Activated CD4-positive, alpha-beta T cell treated with anti-CD3 and anti-CD28 coated beads, Interleukin-2, amount 50 U/mL, for 4 hours (primary cell): Measurements from ENCODE around the gene MEN1.

Source experiments
- DNase-seq, 2 experiments: peaks; one replicate each; pipeline ENCODE4 v3.0.0-alpha.2; 2020

The MEN1 gene

DNA sequence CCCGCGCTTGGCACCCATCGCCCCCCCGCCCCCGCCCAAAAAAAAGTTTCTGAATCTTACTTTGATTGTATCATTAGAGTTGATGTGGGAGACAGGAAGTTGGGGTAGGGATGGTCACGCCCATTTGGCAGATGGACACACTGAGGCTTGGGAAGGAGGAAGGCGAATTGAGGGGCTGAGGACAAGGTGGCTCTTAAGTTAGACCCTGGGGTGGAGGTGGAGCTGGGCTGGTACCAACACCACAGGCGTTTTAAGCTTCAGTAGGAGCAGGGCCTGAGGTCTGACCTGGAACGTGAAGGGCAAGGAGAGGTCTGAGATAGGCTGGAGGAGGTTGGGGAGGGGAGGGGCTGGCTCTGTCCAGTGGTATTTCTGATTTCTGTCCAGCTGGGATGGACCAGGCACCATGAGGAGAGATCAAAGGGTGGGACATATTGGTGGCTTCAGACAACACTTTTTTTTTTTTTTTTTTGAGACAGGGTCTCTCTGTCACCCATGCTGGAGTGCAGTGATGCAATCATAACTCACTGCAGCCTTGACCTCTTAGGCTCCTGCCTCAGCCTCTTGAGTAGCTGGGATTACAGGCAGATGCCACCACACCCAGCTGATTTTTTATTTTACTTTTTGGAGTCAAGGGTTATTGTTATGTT lies 34.9 kb upstream of the MEN1 start:
- no peak for DNase-seq

DNA sequence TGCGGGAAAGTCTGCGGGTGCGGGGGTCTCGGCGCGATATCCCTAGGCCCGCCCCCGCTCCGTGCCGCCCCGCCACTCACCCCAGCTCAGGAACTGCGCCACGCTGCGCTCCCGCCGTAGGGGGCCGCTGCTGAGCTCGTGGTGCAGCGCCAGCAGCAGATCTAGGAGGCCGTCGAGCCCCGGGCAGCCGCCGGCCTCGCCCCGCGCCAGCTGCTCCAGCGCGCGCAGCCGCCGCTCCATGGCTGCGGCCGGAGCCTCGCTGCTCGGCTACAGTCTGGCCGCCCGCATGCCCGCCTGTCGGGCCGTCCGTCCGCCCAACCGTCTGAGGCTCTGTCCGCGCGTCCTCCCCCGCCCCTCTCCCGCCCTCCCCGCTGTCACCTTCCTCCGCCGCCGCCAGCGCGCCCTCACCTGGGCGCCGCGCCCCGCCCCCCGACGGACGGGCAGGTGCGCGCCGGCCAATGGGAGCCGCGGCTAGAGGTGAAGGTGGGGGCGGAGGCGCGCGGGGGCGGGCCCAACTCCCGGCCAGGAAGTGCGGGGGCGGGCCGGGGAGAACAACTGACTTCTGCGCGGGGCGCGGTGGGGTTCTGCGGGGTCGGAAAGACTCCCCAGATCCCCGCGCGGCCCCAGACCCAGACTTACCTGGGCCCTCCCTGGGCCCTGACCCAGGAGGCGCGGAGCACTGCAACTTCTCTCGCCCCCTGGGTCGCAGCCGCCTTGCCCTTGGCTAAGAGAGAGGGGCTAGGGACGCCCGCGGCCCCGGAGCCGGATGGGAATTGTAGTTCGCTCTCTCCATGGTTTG lies 34.2 kb upstream of the MEN1 start, which contains the start of gene CDC42BPG:
Gene CDC42BPG, minus strand, starts transcription at position 324 of the 799 bp plus-strand sequence. Its CDS starts 84 bp downstream, at position 240.
- DNase-seq: peak in 1 of 2 experiments; percentile 52

DNA sequence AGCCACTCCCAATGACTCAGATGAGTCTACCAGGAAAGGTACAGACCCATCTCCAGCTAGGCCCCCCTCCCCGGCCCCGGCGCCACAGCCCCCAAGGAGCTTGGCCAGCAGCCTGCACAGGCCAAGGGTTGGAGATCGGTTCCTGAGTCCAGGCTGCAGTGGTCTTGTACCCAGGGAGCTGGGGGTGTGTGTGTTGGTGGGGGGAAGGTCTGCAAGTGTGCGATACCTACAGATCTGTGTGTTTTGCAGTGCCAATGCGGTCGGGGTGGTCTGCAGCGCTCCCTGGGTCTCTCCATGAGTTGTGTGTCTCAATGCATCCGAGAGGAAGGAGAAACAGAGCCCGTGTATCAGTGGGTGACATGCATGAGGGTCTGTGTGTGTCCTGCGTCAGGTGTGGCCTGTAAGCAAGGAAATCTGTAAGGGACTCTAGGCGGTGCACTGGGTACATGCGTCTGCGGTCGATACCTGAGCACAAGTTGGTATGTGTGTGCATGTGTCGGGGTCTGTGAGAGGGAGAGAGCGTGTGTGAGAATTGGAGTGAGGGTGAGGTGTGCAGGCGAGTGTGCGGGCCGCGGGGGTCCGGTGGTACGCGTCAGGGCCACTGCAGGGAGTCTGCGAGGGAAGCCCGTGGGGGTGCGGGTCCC lies 33.5 kb upstream of the MEN1 start:
- no peak for DNase-seq

DNA sequence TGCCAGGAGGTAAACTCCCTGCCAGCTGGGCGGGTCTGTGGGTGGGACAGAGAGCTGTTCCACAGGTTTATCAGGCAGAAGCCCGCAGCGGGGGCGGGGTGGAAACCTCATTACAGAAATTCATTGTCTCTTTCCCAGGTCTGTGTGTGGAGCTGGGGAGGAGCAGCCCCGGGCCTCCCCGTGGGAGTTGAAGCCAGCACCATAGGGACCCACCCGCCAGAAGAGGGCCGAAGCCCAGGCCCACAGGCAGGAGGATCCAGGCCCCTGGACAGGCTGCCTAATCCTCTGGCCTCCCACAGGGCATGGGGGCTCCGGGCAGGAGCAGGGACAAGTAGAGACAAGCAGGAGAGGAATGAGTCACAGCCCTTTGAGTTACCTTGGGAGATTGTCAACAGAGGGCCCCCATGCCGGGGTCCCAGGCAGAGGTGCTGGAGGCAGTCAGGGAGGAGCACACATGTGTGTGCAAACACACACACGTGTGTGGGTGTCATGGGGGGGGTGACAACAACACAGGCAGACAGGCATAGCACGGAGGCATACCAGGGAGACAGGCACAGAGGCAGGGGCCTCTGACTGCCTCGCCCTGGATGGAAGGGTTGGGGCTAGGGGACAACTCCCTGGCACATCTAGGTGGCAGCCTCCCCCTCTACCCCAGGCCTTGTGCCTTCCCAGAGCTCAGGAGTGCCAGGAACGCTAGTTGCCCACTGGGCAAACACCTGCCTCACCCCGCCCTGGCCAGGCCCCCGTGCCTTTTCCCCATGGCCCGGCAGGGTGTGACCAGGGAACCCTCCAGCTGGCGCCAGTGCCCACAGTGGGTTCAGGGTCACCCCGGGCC lies 32.7 kb upstream of the MEN1 start:
- DNase-seq: no peak

DNA sequence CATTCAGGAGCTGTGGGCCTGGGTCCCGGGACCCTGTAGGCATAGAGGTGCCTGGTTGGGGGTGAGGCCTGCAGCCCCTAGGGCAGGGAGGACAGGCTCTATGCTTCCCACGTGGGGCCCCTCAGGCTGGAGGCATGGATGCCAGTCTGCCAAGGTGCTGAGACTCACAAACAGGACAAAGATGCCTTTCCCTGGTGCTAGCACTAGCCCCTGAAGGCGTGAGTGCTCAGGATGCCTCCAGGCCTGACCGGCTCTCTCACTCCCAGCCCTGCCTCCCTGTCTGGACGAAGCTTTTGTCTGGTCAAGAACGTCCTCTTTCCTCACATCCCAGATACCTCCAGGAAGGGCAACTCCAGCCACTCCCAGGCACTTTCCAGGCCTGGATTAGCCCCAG lies 32.0 kb upstream of the MEN1 start:
- no peak for DNase-seq

DNA sequence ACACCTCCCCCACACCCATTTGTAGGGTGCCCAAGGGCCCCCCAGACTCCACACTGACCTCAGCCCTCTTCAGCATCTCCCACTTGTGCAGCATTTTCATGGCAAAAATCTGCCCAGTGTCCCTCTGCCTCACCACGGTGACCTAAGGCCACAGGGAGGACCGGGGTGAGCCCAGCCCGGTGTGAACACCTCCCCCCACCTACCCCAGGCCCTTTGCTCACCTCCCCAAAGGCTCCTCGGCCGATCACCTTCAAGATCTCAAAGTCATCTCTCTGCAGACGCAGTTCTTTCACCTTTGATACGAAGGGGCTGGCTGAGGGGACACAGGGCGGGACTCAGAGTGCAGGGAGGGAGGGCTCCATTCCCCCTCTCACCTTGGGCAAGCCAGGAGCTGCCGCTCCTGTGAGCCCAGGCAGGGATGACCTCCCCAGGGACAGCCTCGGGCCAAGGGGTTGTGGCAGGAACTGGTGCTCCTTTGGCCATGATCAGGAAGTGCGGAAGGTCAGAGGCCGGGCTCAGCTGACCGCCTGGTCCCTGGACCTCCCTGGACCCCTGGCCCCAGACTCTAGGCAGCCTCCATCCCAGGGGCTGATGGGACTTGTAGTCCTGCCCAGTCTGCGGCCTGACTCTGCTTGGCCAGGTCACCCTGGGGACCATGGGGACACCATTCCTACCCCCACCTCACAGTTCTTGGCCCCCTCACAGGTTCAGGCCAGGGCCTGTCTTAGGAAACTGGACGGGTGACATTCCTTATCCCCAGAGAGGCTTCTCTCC lies 31.4 kb upstream of the MEN1 start:
- no peak for DNase-seq

DNA sequence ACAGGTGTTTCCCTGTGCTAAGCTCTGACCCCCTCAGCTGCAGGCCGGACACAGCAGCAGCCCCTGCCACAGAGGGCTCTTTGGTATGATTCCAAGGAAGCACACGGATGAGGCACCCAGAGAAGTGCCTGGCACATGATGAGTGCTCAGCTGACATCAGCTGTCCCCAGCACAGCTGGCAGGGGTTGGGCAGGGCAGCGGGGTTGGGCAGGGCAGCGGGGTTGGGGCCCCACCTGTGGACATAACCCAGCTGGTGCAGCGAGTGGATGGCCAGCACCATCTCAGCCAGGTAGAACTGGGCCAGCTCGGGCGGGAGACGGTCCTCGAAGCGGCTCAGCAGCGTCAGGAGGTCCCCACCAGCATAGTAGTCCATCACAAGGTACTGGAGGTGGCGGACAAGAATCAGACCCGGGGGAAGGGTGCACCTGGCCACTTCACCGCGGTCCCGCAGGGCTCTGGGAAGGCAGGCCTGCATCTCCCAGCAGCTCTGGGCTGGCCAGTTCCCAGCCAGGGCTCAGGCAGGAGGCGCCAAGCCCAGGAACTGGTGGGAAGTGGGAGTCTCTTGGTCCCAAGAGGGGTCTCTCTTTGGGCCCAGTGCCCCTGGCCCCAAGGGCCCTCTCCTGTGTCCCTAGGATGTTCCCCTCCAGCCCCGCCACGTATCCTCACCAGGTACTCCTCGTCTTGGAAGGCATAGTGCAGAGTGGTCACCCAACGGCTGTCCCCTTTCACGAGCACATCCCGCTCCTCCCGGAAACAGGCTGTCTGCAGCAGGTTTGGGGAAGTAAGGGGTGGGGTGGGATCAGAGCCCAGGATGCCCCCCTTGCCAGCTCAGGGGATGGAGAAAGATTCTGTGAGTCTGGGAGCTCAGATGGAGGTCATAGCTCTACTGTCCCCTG lies 29.8 kb upstream of the MEN1 start:
- DNase-seq: no peak

DNA sequence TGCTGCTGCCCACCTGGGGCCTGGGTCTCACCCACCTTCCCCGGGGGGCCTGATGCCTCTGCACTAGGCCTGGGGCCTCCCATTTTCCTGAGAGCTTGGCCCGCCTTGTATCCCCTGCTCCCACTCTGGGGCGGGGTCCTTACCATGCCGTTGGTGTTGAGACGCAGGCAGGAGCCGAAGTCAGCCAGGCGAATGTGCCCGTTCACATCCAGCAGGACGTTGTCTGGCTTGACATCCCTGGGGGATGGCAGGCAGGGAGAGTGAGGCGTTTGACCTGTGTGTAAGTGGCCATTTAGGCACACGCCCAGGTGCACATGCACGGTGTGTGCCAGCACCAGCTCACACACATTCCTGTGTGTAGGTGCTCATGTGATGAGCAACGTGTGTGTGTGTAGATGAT lies 29.0 kb upstream of the MEN1 start:
- no peak for DNase-seq

DNA sequence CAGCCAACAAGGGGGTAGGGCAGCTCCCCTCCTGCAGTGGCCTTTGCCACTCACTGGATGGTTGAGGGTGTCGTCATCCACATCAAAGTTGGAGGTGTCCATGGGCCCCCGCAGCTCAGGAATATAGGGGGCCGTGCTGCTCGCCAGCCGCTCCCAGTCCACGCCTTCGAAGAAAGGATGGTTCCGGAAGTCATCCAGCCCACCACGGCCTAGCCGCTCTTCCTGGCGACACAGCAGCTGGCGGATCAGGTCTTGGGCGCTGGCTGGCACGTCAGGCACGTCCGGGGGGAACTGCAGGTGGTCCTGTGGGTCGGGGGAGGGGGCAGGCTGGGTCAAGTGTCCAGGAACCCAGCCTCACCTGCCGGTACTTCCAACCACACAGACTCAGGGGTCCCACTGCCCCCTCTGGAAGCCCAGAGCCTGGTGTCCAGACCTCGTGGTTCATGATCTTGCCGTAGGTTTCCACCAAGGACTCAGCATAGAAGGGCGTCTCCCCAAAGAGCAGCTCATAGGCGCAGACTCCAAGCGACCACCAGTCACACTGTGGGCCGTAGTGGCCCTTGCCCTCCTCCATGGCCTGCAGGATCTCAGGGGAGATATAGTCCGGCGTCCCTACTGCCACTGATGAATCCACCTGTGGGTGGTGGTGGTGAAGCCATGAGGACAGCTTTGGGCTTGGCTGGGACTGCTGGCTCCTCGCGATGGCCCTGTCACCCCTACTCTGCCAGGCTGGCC lies 28.4 kb upstream of the MEN1 start:
- no peak for DNase-seq

DNA sequence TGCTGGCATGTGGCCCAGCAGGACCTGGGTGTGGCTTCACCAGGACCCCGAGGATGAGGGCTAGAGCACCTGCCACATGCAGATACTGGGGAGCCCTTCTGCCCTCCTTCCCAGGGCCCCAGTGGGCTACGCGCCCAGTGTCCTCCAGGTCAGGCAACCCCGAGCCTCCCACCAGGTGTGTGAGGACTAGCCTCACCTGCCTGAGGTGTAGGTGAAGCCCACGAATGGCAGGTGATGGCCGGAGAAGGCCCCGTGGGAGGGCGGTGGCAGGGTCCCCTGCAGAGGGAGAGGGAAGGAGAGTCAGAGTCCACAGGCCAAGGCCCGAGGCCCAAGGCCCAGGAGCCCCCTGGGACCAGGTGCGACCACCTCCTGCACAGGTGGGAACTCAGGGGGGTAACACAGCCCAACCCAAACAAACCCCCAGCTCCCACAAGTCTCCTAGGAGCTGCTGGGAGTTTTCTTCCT lies 27.6 kb upstream of the MEN1 start:
- DNase-seq: no peak

DNA sequence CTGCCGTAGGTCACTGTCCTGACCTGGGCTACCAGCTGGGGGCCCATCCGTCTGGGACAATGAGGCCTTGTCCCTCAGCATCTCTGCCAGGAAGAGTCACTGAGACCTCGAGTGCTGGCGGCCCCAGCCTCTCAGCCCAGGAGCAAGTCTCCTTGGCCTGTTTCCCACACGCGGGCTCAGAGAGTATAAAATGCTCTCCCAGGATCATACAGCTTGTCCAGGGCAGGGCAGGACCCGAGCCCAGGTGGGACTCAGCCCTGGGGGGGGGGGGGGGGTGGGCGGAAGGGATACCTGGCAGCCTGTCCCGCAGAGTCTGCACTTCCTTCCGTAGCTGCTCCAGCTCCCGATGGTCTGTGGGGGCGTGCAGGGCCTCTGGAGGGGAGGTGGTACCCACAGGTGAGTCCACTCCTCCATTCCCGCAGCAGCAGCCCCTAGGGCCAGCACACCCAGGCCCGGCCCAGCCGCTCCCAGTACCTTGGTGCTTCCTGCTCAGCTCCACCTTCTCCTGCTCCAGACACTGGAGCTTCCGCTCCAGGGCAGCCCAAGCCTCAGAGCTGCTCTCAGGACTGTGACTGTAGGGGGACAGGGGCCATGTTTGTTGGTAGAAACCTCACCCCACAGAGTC lies 26.2 kb upstream of the MEN1 start:
- no peak for DNase-seq

DNA sequence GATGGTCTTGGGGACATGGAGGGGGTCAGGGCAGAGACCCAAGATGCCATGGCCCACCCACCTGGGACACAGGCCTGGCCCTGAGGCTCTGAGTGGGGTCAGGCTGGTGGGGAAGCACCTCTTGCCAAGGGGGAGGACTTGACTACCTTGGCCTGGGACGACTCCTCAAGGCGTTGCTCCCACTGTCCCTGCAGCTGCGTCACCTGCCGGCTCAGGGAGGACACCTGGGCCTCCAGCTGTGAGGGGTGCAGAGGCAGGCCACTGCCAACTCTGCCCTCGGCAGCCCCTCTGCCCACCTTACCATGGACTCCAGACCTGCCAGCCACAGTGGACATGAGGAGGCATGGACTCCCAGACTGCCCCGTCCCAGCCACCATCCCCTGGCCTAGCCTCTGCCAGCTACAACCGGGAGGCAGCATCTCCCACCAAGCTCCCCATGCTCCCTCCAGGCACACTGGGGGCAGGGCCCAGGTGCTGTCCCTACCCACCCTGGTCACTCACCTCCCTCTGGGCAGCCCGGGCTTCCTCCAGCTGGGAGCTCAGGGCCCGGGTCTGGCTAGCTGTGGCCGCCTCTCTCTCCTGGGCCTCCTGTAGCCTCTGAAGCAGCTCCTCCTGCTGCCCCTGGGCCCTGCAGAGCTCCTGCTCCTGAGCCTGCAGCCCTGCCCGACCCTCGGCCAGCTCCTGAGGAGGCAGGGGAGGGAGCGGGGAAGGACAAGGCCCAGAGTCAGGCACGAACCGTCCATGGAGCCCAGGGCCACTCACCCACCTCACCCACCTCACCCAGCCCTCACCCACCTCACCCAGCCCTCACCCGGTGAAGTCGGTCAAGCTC lies 25.5 kb upstream of the MEN1 start:
- DNase-seq: no peak

DNA sequence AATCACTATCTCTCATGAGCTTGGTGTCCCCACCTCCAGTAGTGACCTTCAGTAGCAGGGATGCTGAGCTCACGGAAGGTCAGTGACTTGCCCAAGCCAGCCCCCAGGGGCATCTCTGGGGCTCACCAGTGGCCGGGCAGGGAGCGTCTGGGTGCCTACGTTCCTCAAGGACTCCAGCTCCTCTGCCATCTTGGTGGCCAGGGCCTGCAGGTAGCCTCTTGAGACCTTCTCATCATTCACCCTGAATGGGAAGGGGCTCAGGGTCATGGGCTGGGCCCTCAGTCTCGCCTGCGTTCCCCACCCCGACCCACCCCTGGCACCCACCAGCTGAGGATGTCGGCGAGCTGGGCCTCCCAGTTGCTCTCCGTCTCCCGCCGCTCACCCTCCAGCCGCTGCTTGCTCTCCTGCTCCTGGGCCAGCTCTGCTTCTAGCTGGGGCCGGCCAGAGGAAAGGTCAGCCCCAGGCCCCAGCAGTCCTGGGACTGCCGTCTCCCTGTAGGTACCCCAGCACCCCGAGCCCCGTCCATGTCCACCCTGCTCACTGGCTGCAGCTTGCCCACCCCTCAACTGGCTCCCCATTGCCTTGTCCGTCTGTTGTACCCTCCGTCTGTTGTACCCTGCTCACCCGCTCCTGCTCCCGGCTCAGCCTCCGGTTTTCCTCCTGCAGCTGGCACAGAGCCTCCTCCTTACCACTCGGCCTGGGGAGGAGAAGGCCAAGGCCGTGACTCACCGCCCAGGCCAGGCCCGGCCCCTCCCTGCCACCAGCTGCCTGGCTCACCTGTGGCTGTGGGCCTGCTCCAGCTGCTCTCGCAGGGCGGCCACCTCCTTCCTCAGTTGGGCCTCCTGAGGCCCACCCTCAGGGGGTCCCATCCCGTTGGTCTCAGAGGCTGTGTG lies 24.6 kb upstream of the MEN1 start:
- no peak for DNase-seq

DNA sequence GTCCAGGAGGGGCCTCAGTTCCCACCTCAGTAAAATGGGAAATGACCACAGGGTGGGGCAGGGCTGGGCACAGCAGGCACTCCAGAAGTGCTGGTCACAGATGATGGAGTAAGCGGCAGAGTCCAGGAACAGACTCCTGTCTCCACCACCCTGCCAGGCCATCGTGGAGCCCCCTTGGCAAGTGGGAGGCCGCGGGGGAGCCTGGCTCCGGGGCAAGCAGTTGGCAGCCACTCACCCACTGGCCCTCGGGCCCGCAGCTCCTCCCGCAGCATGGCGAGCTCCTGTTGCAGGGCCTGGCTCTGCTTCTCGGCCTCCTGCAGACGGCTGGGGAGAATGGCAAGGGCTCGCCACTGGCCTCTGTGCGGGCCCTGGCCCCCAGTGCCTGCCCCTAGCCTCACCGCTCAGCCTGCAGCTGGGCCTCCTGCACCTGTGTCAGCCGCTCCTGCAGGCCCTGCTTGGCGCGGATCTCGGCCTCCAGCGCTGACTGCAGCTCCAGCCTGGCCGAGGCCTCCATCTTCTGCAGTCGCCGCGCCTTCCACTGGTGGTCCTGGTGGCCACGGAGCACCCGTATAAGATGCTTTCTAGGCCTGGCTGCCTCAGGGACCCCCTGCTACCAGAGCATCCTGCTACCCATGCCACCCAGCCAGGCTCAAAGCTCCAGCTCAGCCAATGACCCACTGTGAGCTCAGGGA lies 23.8 kb upstream of the MEN1 start:
- no peak for DNase-seq

DNA sequence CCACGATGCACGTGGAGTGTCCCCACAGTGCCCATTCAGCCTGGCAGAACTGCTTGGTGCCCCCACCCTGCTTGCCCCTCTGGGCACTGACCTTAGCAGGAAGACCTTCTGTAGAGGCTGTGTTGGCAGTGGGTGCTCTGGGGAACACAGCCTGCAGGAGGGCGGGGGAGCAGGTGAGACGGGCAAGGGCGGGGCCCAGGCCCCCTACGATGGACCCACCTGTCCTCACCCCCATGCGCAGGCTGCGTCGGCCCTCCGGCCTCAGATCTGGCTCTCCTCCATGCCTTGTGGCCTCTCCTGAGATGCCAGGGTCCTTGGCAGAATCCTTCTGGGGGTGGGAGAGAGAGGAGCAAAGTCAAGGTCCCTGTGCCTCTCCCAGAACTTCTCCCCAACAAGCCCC lies 23.2 kb upstream of the MEN1 start:
- DNase-seq: no peak

DNA sequence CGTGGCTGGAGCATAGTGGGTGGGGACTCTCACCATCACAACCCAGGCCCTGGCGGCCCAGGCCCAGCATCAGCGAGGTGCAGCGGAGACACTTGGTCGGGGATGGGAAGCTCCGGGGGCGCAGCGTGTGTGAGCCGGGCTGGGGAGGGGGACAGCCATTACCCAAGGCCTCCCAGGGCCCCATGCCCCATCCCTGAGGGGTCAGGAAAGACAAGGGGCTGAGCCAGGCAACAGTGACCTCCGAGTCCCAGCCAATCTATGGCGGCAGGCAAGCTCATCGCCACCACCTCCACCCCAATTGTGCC lies 22.8 kb upstream of the MEN1 start:
- no peak for DNase-seq

DNA sequence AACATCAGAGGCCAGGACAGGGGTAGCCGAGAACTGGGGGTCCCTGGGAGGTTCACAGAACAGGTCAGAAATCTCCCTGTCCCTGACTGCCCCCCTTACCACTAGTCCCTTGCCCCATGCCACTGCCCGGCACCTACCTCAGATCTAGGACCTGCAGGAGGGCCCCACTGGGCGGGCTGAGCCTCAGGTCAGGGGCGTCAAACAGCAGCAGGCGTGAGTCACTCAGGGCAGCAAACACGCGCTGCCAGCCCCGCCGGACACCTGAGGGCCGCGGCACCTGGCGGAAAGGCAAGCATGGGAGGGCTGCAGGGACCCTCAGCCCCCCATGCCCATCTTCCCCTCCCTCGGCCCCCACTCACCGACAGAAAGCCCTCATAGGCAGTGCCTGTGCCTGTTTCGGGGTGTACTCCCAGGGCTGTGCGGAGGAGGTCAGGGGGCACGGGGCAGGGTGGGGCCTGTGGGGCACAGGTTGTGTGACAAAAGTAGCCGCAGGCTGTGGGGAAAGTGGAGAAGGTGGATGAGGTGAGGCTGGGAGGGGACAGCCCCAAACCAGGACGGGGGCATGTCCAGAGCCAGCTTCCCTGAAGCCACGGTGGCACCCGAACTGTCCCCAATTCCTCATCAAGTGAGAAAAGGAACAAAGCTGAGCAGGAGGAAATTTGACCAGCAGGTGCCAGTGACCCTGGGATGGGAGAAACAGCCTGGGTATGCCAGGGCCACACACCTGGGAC lies 22.3 kb upstream of the MEN1 start:
- DNase-seq: no peak
